Caco-2 (cell line): Measurements from ENCODE around the gene ZXDC. TPM values are rescaled to one million over a fixed set of nuclear protein-coding genes. Genes with fewer than 3 reads are reported as not detected.

Source experiments
- BruUV-seq: library from RNA; stranded (reverse); fragments of 400-500 nt; replicated peaks from 2 replicates; lab custom pipeline; 2021; lab: Mats Ljungman, UMichigan
- CTCF ChIA-PET: fragments of 300-600 bp; sonication (Branson Sonifier 250); formaldehyde crosslinking; loops from one replicate; lab custom pipeline; 2022; ENCODE audit warnings: antibody characterized with exemption; lab: Charles Lee
- POLR2A ChIA-PET: fragments of 300-600 bp; sonication (Branson Sonifier 250); formaldehyde crosslinking; loops from one replicate; lab custom pipeline; 2022; ENCODE audit warnings: antibody characterized with exemption; lab: Charles Lee
- DNase-seq, 2 experiments: peaks; one replicate each; pipeline versions ENCODE4 v3.0.0 to v3.0.0-alpha.2; 2020 to 2022
- H3K27me3 ChIP-seq: replicated peaks from 2 replicates; pipeline ENCODE4 v1.6.0; 2011; ENCODE audit warnings: low read length; ENCODE audit not compliant: control insufficient read depth, insufficient read depth
- H3K36me3 ChIP-seq: 2 replicates; pipeline ENCODE4 v1.5.1; 2011; ENCODE audit warnings: low read length; ENCODE audit not compliant: control insufficient read depth, insufficient read depth
- H3K4me1 ChIP-seq: fragments of 250-450 bp; sonication (Bioruptor Pico); 2 replicates; pipeline ENCODE4 v1.5.1; 2020; ENCODE audit warnings: mild to moderate bottlenecking
- H3K4me3 ChIP-seq: 2 replicates; pipeline ENCODE4 v1.5.1; 2011; ENCODE audit warnings: low read depth, mild to moderate bottlenecking, control low read depth, low read length
- H3K9me3 ChIP-seq: fragments of 250-450 bp; sonication (Bioruptor Pico); 2 replicates; pipeline ENCODE4 v1.5.1; 2020; ENCODE audit warnings: mild to moderate bottlenecking, moderate library complexity
- H3K27ac Mint-ChIP-seq: one replicate; pipeline ENCODE4 v1.8.0; 2022; ENCODE audit warnings: mixed read lengths; ENCODE audit not compliant: unreplicated experiment
- H3K27me3 Mint-ChIP-seq: one replicate; pipeline ENCODE4 v1.8.0; 2022; ENCODE audit warnings: mixed read lengths; ENCODE audit not compliant: insufficient read depth, unreplicated experiment
- H3K36me3 Mint-ChIP-seq: one replicate; pipeline ENCODE4 v1.8.0; 2022; ENCODE audit warnings: mild to moderate bottlenecking, mixed read lengths; ENCODE audit not compliant: insufficient read depth, unreplicated experiment
- H3K4me1 Mint-ChIP-seq: one replicate; pipeline ENCODE4 v1.8.0; 2022; ENCODE audit warnings: low read depth, mixed read lengths; ENCODE audit not compliant: unreplicated experiment
- H3K4me3 Mint-ChIP-seq: one replicate; pipeline ENCODE4 v1.8.0; 2022; ENCODE audit warnings: mild to moderate bottlenecking, moderate library complexity, mixed read lengths; ENCODE audit not compliant: unreplicated experiment
- H3K9me3 Mint-ChIP-seq: one replicate; pipeline ENCODE4 v1.8.0; 2022; ENCODE audit warnings: mixed read lengths; ENCODE audit not compliant: unreplicated experiment
- intact Hi-C: fragments of 100-400 bp; cut with micrococcal nuclease; formaldehyde crosslinking; loops from one replicate; pipeline ENCODE4 v1.10.0; 2022; ENCODE audit not compliant: unreplicated experiment
- total RNA-seq: library from RNA; stranded (reverse); gene quantifications from 2 replicates; pipeline ENCODE4 v1.2.3, GENCODE V29; 2022
- TF ChIP-seq, protein P1 (sequence below), 2 experiments: fragments of 200-600 bp in 1 of 2; IDR thresholded peaks; 1 replicate in 1 of 2; 2 replicates in 1 of 2; pipeline versions ENCODE4 v1.5.1 to v1.8.0; 2011 to 2022; ENCODE audit warnings: antibody characterized with exemption in 1 of 2, control low read depth in 1 of 2, inconsistent platforms in 1 of 2, low read depth in 1 of 2, low read length in 1 of 2, mild to moderate bottlenecking in 1 of 2, moderate library complexity in 1 of 2; ENCODE audit not compliant: insufficient read depth in 1 of 2, severe bottlenecking in 1 of 2, unreplicated experiment in 1 of 2

ZXDC gene
- total RNA-seq, 1 experiment from 2014 or later = 28.7 TPM

DNA sequence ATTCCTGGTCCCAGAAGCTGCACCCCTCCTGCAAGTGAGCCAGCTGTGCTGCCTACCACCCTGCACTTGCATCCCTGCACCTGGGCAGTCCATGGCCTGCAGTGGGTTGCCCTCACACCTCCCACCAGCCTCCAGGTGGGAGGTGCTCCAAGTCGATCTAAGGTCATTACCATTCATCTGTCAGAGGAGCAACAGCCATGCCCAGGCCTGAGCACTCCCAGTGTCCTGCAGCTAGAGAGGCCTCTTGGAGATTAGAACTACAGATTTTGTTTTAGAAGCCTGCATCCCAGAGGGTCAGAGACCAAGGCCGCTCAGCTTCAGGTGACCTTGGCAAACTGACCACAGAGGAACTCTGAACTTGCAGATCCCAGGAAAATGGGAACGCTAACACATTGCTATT, 9.0 kb upstream of the ZXDC start:
- POLR2A ChIA-PET = no interaction called here
- CTCF ChIA-PET = interaction anchor here (0.7 kb wide), 1 partner anchor 1043 kb away, joined by 3 read pairs; no protein-coding TSS in a partner anchor
- H3K9me3 Mint-ChIP-seq = no peaks in the 10 kb centered on the region
- H3K27me3 ChIP-seq = no peaks in the 10 kb centered on the region
- H3K36me3 ChIP-seq = no peaks in the 10 kb centered on the region
- H3K4me1 Mint-ChIP-seq = no peaks in the 10 kb centered on the region
- no peak overlapping the region for H3K27ac Mint-ChIP-seq
- DNase-seq = no peak
- no peaks in the 10 kb centered on the region for H3K9me3 ChIP-seq
- no peaks in the 10 kb centered on the region for H3K36me3 Mint-ChIP-seq
- no peak overlapping the region for H3K4me3 Mint-ChIP-seq
- H3K4me3 ChIP-seq = no peak overlapping the region
- H3K27me3 Mint-ChIP-seq = no peaks in the 10 kb centered on the region
- TF ChIP-seq, protein P1, sequence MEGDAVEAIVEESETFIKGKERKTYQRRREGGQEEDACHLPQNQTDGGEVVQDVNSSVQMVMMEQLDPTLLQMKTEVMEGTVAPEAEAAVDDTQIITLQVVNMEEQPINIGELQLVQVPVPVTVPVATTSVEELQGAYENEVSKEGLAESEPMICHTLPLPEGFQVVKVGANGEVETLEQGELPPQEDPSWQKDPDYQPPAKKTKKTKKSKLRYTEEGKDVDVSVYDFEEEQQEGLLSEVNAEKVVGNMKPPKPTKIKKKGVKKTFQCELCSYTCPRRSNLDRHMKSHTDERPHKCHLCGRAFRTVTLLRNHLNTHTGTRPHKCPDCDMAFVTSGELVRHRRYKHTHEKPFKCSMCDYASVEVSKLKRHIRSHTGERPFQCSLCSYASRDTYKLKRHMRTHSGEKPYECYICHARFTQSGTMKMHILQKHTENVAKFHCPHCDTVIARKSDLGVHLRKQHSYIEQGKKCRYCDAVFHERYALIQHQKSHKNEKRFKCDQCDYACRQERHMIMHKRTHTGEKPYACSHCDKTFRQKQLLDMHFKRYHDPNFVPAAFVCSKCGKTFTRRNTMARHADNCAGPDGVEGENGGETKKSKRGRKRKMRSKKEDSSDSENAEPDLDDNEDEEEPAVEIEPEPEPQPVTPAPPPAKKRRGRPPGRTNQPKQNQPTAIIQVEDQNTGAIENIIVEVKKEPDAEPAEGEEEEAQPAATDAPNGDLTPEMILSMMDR (IDR thresholded peaks at IDR 0.05; ENCODE audit: insufficient read depth in 1 of 2, low read depth in 1 of 2, low read length in 1 of 2, severe bottlenecking in 1 of 2, unreplicated experiment in 1 of 2) = no peak
- intact Hi-C loops = no loop called here
- BruUV-seq = no TSS peak
- H3K4me1 ChIP-seq = no peaks in the 10 kb centered on the region

DNA sequence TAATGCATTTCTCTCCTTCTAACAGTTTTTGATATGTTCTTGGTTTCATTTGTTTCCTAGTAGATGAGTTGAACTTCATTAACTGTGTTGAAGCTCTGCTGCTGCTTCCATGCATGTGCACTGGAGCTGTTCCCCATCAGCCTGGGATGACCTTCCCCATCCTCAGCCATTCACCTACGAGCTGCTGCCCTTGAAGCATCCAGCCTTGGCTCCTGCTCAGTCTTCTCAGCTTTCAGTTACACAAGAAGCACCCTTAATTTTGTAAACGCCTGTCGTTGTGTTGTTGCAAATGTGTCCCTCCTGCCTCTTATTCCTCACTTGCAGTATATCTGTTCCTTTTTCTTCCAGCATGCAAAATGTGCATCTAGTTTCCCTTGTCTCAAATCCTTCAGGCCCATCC, 8.5 kb upstream of the ZXDC start:
- BruUV-seq = no TSS peak
- Histone ChIP-seq H3K36me3 (no peaks in the 10 kb centered on the region), H3K4me3 (no peak overlapping the region), H3K27me3 (no peaks in the 10 kb centered on the region), H3K4me1 (no peaks in the 10 kb centered on the region), H3K9me3 (no peaks in the 10 kb centered on the region)
- Mint-ChIP-seq H3K27me3 (no peaks in the 10 kb centered on the region), H3K4me1 (no peaks in the 10 kb centered on the region), H3K4me3 (no peak overlapping the region), H3K36me3 (no peaks in the 10 kb centered on the region), H3K9me3 (no peaks in the 10 kb centered on the region), H3K27ac (no peak overlapping the region)
- intact Hi-C loops = no loop called here
- TF ChIP-seq, protein P1 (IDR thresholded peaks at IDR 0.05; ENCODE audit: insufficient read depth in 1 of 2, low read depth in 1 of 2, low read length in 1 of 2, severe bottlenecking in 1 of 2, unreplicated experiment in 1 of 2) = no peak
- POLR2A ChIA-PET = no interaction called here
- DNase-seq = no peak
- CTCF ChIA-PET = interaction anchor here (0.7 kb wide), 1 partner anchor 1043 kb away, joined by 3 read pairs; no protein-coding TSS in a partner anchor

DNA sequence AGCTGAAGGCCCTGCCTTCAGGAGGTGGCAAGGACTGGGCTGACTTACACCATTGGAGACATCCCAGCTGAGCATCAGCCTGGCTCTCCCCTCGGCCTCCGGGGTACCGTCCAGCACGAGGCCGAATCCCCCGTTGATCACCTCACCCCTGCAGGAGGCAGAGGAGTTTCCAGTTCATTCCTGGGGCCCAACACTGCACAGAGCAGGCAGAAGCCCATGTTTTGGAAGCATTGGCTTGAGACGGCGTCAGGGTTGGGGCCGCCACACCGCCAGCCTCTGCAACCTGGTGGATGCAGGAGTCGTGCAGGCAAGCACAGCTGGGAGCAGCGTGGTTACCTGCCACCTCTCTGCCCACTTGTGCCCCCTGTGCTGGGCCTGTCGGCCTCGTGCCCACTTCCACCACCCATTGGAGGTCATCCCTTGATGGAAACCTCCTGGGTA, 7.7 kb upstream of the ZXDC start:
- no peaks in the 10 kb centered on the region for H3K27me3 Mint-ChIP-seq
- Histone ChIP-seq H3K27me3 (no peaks in the 10 kb centered on the region), H3K36me3 (no peaks in the 10 kb centered on the region), H3K4me1 (no peaks in the 10 kb centered on the region), H3K9me3 (no peaks in the 10 kb centered on the region), H3K4me3 (no peak overlapping the region)
- TF ChIP-seq, protein P1 (IDR thresholded peaks at IDR 0.05; ENCODE audit: insufficient read depth in 1 of 2, low read depth in 1 of 2, low read length in 1 of 2, severe bottlenecking in 1 of 2, unreplicated experiment in 1 of 2) = no peak
- no peak overlapping the region for H3K4me3 Mint-ChIP-seq
- intact Hi-C loops = no loop called here
- H3K9me3 Mint-ChIP-seq = no peaks in the 10 kb centered on the region
- no peaks in the 10 kb centered on the region for H3K4me1 Mint-ChIP-seq
- H3K36me3 Mint-ChIP-seq = no peaks in the 10 kb centered on the region
- no peak overlapping the region for H3K27ac Mint-ChIP-seq
- BruUV-seq = no TSS peak
- DNase-seq = no peak
- POLR2A ChIA-PET = no interaction called here
- CTCF ChIA-PET = no interaction called here
